H1 (cell line): ENCODE measurements around the gene OR6B2.

Source experiments
- EZH2 ChIP-seq: fragments of 200-600 bp; sonication (generic); IDR thresholded peaks from 2 replicates; pipeline ENCODE4 v1.7.1; 2012; ENCODE audit warnings: low read depth, mild to moderate bottlenecking, moderate library complexity, low read length, inconsistent platforms; ENCODE audit not compliant: severe bottlenecking
- HDAC6 ChIP-seq: IDR thresholded peaks from one replicate; pipeline ENCODE4 v1.7.1; 2012; ENCODE audit warnings: low read depth, mild to moderate bottlenecking, inconsistent platforms, low read length, moderate library complexity
- JUND ChIP-seq: IDR thresholded peaks from 2 replicates; pipeline ENCODE4 v1.6.1; 2011; ENCODE audit warnings: mild to moderate bottlenecking, improper control_type of control experiment, low read length
- MAFK ChIP-seq: IDR thresholded peaks from 2 replicates; pipeline ENCODE4 v1.6.1; 2012; ENCODE audit warnings: low read depth, mild to moderate bottlenecking, improper control_type of control experiment, low read length
- RAD21 ChIP-seq, 2 experiments: IDR thresholded peaks in 1 of 2; conservative IDR thresholded peaks in 1 of 2; 2 replicates each; pipeline ENCODE4 v1.6.1; 2011; ENCODE audit warnings: low read depth in 2 of 2, low read length in 2 of 2, improper control_type of control experiment in 1 of 2, inconsistent platforms in 1 of 2, mild to moderate bottlenecking in 1 of 2, moderate library complexity in 1 of 2
- SIX5 ChIP-seq: IDR thresholded peaks from 2 replicates; pipeline ENCODE4 v1.6.1; 2011; ENCODE audit warnings: mild to moderate bottlenecking, low read depth, low read length
- SP1 ChIP-seq: IDR thresholded peaks from 2 replicates; pipeline ENCODE4 v1.6.1; 2011; ENCODE audit warnings: low read depth, low read length
- TF ChIP-seq, protein P1 (sequence below), 3 experiments: IDR thresholded peaks; 1 replicate in 2 of 3; 2 replicates in 1 of 3; pipeline versions ENCODE4 v1.5.1 to v1.6.1; 2011; ENCODE audit warnings: low read length in 3 of 3, mild to moderate bottlenecking in 3 of 3, inconsistent platforms in 2 of 3, low read depth in 1 of 3, moderate library complexity in 1 of 3; ENCODE audit not compliant: insufficient read depth in 1 of 3; ENCODE audit errors: control extremely low read depth in 1 of 3
- TF ChIP-seq, protein P2 (sequence below): IDR thresholded peaks from 2 replicates; pipeline ENCODE4 v1.6.1; 2012; ENCODE audit warnings: inconsistent platforms

DNA sequence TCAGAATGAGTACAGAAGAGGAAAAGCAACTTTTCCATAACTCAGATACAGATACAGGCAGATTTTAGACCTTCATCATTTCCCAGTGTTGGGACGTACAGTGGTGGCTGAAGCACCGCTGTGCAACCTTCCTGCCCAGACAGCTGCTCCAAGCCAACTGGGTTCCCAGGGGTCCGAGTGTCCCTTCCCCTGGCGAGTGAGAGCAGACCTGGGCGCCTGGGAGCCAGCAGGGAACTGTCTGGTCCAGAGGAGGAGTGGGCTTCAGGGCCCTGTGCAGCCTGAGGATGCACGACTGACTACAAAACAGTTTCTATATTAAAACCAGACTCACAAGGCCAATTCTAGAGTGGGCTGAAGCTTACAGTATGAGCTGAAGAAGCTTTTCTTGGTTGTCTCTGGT, 11.1 kb upstream of the OR6B2 start:
- TF ChIP-seq EZH2 (no peak), JUND (no peak), MAFK (no peak), RAD21 (IDR thresholded peaks at IDR 0.05 in 1 of 2, conservative IDR thresholded peaks at IDR 0.05 in 1 of 2; ENCODE audit: low read depth in 2 of 2, low read length in 2 of 2) (no peak), SP1 (no peak), SIX5 (no peak), HDAC6 (no peak)
- TF ChIP-seq, protein P1, sequence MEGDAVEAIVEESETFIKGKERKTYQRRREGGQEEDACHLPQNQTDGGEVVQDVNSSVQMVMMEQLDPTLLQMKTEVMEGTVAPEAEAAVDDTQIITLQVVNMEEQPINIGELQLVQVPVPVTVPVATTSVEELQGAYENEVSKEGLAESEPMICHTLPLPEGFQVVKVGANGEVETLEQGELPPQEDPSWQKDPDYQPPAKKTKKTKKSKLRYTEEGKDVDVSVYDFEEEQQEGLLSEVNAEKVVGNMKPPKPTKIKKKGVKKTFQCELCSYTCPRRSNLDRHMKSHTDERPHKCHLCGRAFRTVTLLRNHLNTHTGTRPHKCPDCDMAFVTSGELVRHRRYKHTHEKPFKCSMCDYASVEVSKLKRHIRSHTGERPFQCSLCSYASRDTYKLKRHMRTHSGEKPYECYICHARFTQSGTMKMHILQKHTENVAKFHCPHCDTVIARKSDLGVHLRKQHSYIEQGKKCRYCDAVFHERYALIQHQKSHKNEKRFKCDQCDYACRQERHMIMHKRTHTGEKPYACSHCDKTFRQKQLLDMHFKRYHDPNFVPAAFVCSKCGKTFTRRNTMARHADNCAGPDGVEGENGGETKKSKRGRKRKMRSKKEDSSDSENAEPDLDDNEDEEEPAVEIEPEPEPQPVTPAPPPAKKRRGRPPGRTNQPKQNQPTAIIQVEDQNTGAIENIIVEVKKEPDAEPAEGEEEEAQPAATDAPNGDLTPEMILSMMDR (IDR thresholded peaks at IDR 0.05; ENCODE audit: control extremely low read depth in 1 of 3, insufficient read depth in 1 of 3, low read depth in 1 of 3, low read length in 3 of 3): no peak
- TF ChIP-seq, protein P2, sequence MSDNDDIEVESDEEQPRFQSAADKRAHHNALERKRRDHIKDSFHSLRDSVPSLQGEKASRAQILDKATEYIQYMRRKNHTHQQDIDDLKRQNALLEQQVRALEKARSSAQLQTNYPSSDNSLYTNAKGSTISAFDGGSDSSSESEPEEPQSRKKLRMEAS: no peak
